ENCODE results near the gene YPEL2. TPM values are rescaled to one million over a fixed set of nuclear protein-coding genes. Genes with fewer than 3 reads are reported as not detected.

Gene YPEL2
- polyA plus RNA-seq, 2 of the 4 experiments (the other 2 are of a cell fraction): 5.4 to 8.2 TPM

DNA sequence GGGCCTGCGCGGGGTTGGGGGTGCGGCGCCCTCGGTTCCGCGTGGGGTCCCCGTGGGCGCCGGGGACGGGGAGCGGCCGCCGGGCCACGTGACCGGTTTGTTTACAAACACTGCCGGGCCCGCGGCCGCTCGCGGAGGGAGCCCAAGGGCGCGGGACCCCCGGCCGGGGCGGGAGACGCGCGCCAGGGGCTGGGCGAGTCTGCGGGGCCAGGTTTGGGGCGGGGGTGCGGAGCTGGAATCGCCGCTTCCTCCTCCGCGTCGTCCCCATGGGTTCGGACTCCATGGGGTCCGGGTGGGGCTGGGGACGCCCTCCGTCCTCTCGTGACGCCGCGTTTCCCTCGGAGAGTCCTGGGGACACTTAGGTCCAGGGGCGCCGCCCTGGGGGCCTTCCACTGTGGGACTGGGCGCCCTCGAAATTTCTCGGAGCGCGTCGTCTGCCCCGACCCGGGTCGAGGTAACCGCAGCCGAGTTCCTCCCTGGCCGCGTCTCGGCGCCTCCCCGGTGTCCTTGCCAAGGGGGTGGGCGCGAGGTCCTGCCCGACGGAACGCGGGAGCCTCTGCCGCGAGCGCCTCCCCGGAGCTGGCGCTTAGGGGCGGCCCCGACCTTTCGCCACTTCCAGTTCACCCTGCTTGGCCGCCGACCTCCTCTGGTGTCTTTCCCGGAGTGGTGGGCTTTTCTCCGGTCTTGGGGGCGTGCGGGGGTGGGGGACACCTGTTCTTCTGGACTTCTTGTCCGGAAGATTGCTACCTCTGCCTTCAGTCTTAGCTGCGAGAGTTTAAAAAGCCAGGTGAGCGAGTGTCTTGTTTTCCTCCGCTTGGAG lies 684 bp downstream of the YPEL2 start:
- no peaks in the 10 kb centered on the region for H3K9me3 ChIP-seq
- WGBS (ENCODE audit: missing lambda C conversion rate): 6% methylated on average over 45 of the region's 90 CpGs
- peak overlapping the region; percentile 99 for H3K4me3 ChIP-seq
- peak overlapping the region; percentile 95 for H3K4me2 ChIP-seq
- H3K27ac ChIP-seq: peak overlapping the region; percentile 75 to 87
- POLR2A ChIA-PET: no interaction called here
- peak; percentile 2 to 13; a peak in 3 of 6 replicates for ATAC-seq
- peaks cover 40% of the 10 kb centered on the region for H3K4me1 ChIP-seq
- no peak for DNase-seq (ENCODE audit: low read depth in 1 of 2, low spot score in 1 of 2)
- CTCF ChIA-PET: interaction anchor here (0.6 to 6.0 kb wide), 8 partner anchors 14 to 528 kb away, joined by 3 to 46 read pairs (median 4); no protein-coding TSS in a partner anchor
- FAIRE-seq: no peak
- 0 out of 2 replicates have a peak, but pooled peaks have one; percentile 32 for TF ChIP-seq NPAS2 (CRISPR knock-in tag; IDR thresholded peaks at IDR 0.05; ENCODE audit: borderline replicate concordance)
- TF ChIP-seq CBX8 (IDR thresholded peaks at IDR 0.05): no peak
- 0 out of 2 replicates have a peak, but pooled peaks have one; percentile 21 for TF ChIP-seq HOXB5 (CRISPR knock-in tag; IDR thresholded peaks at IDR 0.05)

DNA sequence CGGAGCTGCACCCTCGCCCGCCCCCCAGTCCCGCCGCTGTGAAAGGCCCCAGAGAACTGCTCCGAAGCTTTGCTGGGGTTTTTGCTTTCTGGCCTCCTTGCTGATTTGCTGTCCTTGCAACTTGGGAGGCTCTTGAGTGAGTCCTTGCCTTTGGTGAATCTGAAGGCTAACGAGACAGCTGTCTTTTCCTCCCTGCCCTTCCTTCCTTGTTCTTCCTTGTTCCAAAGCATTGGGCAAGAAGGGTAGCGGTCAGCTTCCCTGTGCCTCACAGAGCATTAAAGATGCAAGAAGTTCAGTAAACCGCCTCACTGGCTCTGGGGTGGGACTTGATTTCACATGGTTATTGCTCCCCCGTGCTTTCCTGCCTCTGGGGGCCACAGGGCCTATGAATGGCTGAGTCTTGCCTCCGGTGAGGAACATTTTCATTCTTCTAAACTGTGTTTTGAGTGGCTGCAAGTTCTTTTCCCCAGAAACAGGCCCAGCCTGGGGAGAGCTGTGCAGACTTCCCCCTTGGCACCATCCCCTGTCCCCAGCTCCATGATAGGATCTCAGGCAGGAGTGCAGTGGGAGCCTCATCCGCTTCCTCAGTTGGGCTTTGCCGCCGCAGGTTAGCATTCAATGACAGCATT lies 1.4 kb downstream of the YPEL2 start:
- Histone ChIP-seq H3K4me2 (peak overlapping the region; percentile 95), H3K27ac (peak overlapping the region in 1 of 2 experiments; percentile 87; a peak in 3 of 6 replicates), H3K4me3 (peak overlapping the region; percentile 99), H3K4me1 (peaks cover 34% of the 10 kb centered on the region), H3K9me3 (no peaks in the 10 kb centered on the region)
- FAIRE-seq (no peak), DNase-seq (ENCODE audit: low read depth in 1 of 2, low spot score in 1 of 2) (no peak), ATAC-seq (no peak)
- WGBS (ENCODE audit: missing lambda C conversion rate): 56% methylated on average over 14 of the region's 14 CpGs
- ChIA-PET CTCF (interaction anchor here (0.7 to 6.0 kb wide), 8 partner anchors 13 to 527 kb away, joined by 3 to 46 read pairs (median 4); no protein-coding TSS in a partner anchor), POLR2A (no interaction called here)
- TF ChIP-seq, protein P1, sequence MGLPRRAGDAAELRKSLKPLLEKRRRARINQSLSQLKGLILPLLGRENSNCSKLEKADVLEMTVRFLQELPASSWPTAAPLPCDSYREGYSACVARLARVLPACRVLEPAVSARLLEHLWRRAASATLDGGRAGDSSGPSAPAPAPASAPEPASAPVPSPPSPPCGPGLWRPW (IDR thresholded peaks at IDR 0.05): no peak
- TF ChIP-seq FOXS1 (CRISPR knock-in tag; IDR thresholded peaks at IDR 0.05): no peak
- no peak for TF ChIP-seq ESRRA (IDR thresholded peaks at IDR 0.05; ENCODE audit: borderline replicate concordance, low read length)
- TF ChIP-seq HOXB13 (CRISPR knock-in tag; IDR thresholded peaks at IDR 0.05; ENCODE audit: low read depth): no peak
- no peak for TF ChIP-seq BHLHE40 (IDR thresholded peaks at IDR 0.05; ENCODE audit: low read depth, low read length)
- TF ChIP-seq ZSCAN20 (CRISPR knock-in tag; IDR thresholded peaks at IDR 0.05): no peak
- no peak for TF ChIP-seq MYC (IDR thresholded peaks at IDR 0.05; ENCODE audit: borderline replicate concordance, low read length)
- TF ChIP-seq CEBPB (IDR thresholded peaks at IDR 0.05): no peak
- TF ChIP-seq, protein P2, sequence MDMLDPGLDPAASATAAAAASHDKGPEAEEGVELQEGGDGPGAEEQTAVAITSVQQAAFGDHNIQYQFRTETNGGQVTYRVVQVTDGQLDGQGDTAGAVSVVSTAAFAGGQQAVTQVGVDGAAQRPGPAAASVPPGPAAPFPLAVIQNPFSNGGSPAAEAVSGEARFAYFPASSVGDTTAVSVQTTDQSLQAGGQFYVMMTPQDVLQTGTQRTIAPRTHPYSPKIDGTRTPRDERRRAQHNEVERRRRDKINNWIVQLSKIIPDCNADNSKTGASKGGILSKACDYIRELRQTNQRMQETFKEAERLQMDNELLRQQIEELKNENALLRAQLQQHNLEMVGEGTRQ (IDR thresholded peaks at IDR 0.05): no peak
- TF ChIP-seq, protein P3, sequence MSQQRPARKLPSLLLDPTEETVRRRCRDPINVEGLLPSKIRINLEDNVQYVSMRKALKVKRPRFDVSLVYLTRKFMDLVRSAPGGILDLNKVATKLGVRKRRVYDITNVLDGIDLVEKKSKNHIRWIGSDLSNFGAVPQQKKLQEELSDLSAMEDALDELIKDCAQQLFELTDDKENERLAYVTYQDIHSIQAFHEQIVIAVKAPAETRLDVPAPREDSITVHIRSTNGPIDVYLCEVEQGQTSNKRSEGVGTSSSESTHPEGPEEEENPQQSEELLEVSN (IDR thresholded peaks at IDR 0.05; ENCODE audit: borderline replicate concordance, low read depth): no peak
- no peak for TF ChIP-seq KDM1A (IDR thresholded peaks at IDR 0.05; ENCODE audit: low read depth)
- no peak for TF ChIP-seq TP53 (CRISPR knock-in tag; IDR thresholded peaks at IDR 0.05)
- TF ChIP-seq NPAS2 (CRISPR knock-in tag; IDR thresholded peaks at IDR 0.05; ENCODE audit: borderline replicate concordance): no peak
- no peak for TF ChIP-seq MAZ (IDR thresholded peaks at IDR 0.05; ENCODE audit: borderline replicate concordance, low read depth, low read length)
- TF ChIP-seq KDM5A (IDR thresholded peaks at IDR 0.05): no peak
- TF ChIP-seq MAFK (IDR thresholded peaks at IDR 0.05; ENCODE audit: partially characterized antibody): no peak

DNA sequence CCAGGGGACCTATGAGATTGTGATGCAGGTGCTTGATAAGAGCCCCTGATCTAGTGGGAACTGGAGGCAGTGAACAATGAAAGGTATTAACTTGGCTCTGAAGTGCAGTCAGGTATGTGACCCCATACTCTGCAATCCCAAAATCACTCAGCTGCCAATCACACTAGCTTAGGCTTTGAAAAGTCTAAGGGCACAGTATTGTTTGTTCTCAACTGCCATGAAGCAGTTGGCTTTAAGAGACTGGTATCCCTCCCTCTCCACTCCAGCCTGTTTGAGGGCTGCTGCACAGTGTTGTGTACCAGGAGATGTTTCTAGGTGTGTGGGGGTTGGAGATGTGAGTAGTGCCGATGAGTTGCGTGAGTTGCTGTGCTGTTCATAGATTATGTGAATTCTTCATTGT lies 2.4 kb downstream of the YPEL2 start:
- Histone ChIP-seq H3K4me3 (no peak overlapping the region), H3K9me3 (no peaks in the 10 kb centered on the region), H3K4me2 (no peak overlapping the region), H3K27ac (no peak overlapping the region), H3K4me1 (peaks cover 24% of the 10 kb centered on the region)
- ATAC-seq (no peak), FAIRE-seq (no peak), DNase-seq (ENCODE audit: low read depth in 1 of 2, low spot score in 1 of 2) (no peak)
- TF ChIP-seq TP53 (CRISPR knock-in tag; IDR thresholded peaks at IDR 0.05): no peak
- no peak for TF ChIP-seq POLR2A (IDR thresholded peaks at IDR 0.05; ENCODE audit: low read length)
- no peak for TF ChIP-seq MAZ (IDR thresholded peaks at IDR 0.05; ENCODE audit: borderline replicate concordance, low read depth, low read length)
- no peak for TF ChIP-seq CBX2 (IDR thresholded peaks at IDR 0.05; ENCODE audit: borderline replicate concordance, low read depth)
- TF ChIP-seq ZNF302 (CRISPR knock-in tag; IDR thresholded peaks at IDR 0.05): no peak
- 95% methylated on average over 2 of the region's 2 CpGs for WGBS (ENCODE audit: missing lambda C conversion rate)
- CTCF ChIA-PET: interaction anchor here (1.4 to 6.0 kb wide), 4 partner anchors 12 to 131 kb away, joined by 3 to 46 read pairs (median 14); no protein-coding TSS in a partner anchor
- POLR2A ChIA-PET: no interaction called here

Measured in A549 (cell line).